B cell (primary cell): ENCODE measurements around the gene PRRG2. TPM values are rescaled to one million over a fixed set of nuclear protein-coding genes. Genes with fewer than 3 reads are reported as not detected.
A peak's percentile ranks its signal among the peaks of the same experiment; 100 is the strongest.

Experiments used
- ATAC-seq: fragments of 200-7000 bp; cut with Tn5 transposase; one replicate; pipeline ENCODE4 v1.10.0; 2021; ENCODE audit warnings: low read depth, mild to moderate bottlenecking, moderate number of reproducible peaks, moderate library complexity
- CTCF ChIA-PET: fragments of 350-600 bp; sonication (Branson Sonifier 250); formaldehyde crosslinking; loops from one replicate; lab custom pipeline; 2021; ENCODE audit warnings: antibody characterized with exemption, inconsistent platforms; lab: Charles Lee
- POLR2A ChIA-PET: fragments of 350-600 bp; sonication (Branson Sonifier 250); formaldehyde crosslinking; loops from one replicate; lab custom pipeline; 2021; ENCODE audit warnings: antibody characterized with exemption; lab: Charles Lee
- DNase-seq: peaks from one replicate; pipeline ENCODE4 v3.0.0; 2013
- H2AFZ ChIP-seq: 2 replicates; pipeline ENCODE4 v1.6.1; 2012; ENCODE audit warnings: mild to moderate bottlenecking, low read depth, low read length; ENCODE audit not compliant: insufficient read depth, poor library complexity, severe bottlenecking
- H3K27ac ChIP-seq, 2 donors: 1 replicate in 1 of 2; 2 replicates in 1 of 2; pipeline ENCODE4 v1.5.1; 2012 to 2013; ENCODE audit warnings: low read length in 2 of 2, mild to moderate bottlenecking in 2 of 2, moderate library complexity in 1 of 2
- H3K27me3 ChIP-seq, 4 experiments: fragments of 200-600 bp in 1 of 4; sonication (generic) in 1 of 4; replicated peaks in 1 of 4; 1 replicate in 2 of 4; 2 replicates in 2 of 4; pipeline versions ENCODE4 v1.6.1 to v1.7.0; 2013 to 2016; ENCODE audit warnings: low read length in 3 of 4, mild to moderate bottlenecking in 2 of 4, mixed read lengths in 1 of 4, moderate library complexity in 1 of 4; ENCODE audit not compliant: insufficient read depth in 4 of 4, control insufficient read depth in 3 of 4; ENCODE audit errors: control extremely low read depth in 1 of 4
- H3K36me3 ChIP-seq, 2 experiments: replicated peaks in 1 of 2; 1 replicate in 1 of 2; 2 replicates in 1 of 2; pipeline versions ENCODE4 v1.6.1 to v1.7.1; 2013; ENCODE audit warnings: low read length in 1 of 2; ENCODE audit not compliant: insufficient read depth in 2 of 2, control insufficient read depth in 1 of 2; ENCODE audit errors: control extremely low read depth in 1 of 2, extremely low read depth in 1 of 2
- H3K4me1 ChIP-seq, 2 donors: fragments of 200-600 bp in 1 of 2; sonication (generic) in 1 of 2; 1 replicate in 1 of 2; 2 replicates in 1 of 2; pipeline versions ENCODE4 v1.5.1 to v1.6.1; 2013 to 2017; ENCODE audit warnings: low read length in 2 of 2; ENCODE audit not compliant: control insufficient read depth in 2 of 2, insufficient read depth in 2 of 2
- H3K4me2 ChIP-seq: replicated peaks from 2 replicates; pipeline ENCODE3; 2012; ENCODE audit warnings: mild to moderate bottlenecking, low read depth, low read length; ENCODE audit not compliant: poor library complexity, severe bottlenecking
- H3K4me3 ChIP-seq, 5 experiments: fragments of 200-600 bp in 1 of 5; sonication (generic) in 1 of 5; 1 replicate in 3 of 5; 2 replicates in 2 of 5; pipeline versions ENCODE4 v1.5.1 to v1.7.0; 2011 to 2016; ENCODE audit warnings: low read length in 4 of 5, mild to moderate bottlenecking in 4 of 5, low read depth in 2 of 5, control low read depth in 1 of 5, moderate library complexity in 1 of 5; ENCODE audit not compliant: insufficient read depth in 1 of 5; ENCODE audit errors: control extremely low read depth in 1 of 5, extremely low read depth in 1 of 5
- H3K79me2 ChIP-seq: fragments of 200-600 bp; sonication (generic); one replicate; pipeline ENCODE4 v1.6.0; 2016; ENCODE audit warnings: low read length; ENCODE audit not compliant: control insufficient read depth, insufficient read depth
- H3K9ac ChIP-seq: fragments of 200-600 bp; sonication (generic); 2 replicates; pipeline ENCODE4 v1.6.1; 2017; ENCODE audit warnings: mild to moderate bottlenecking, low read length, moderate library complexity
- H3K9me3 ChIP-seq, 3 donors: one replicate each; pipeline versions ENCODE4 v1.6.1 to v1.7.1; 2013; ENCODE audit warnings: low read length in 2 of 3; ENCODE audit not compliant: control insufficient read depth in 2 of 3, insufficient read depth in 1 of 3; ENCODE audit errors: control extremely low read depth in 1 of 3
- H4K20me1 ChIP-seq: 2 replicates; pipeline ENCODE4 v1.6.0; 2012; ENCODE audit warnings: mild to moderate bottlenecking, low read length; ENCODE audit not compliant: insufficient read depth, control insufficient read depth, poor library complexity, severe bottlenecking
- H3K27ac Mint-ChIP-seq: one replicate; pipeline ENCODE4 v1.8.0; 2021; ENCODE audit warnings: mixed read lengths
- H3K27me3 Mint-ChIP-seq: one replicate; pipeline ENCODE4 v1.8.0; 2021; ENCODE audit warnings: mixed read lengths
- H3K4me1 Mint-ChIP-seq: one replicate; pipeline ENCODE4 v1.8.0; 2021; ENCODE audit warnings: mixed read lengths
- H3K4me3 Mint-ChIP-seq: one replicate; pipeline ENCODE4 v1.8.0; 2021; ENCODE audit warnings: mixed read lengths
- H3K9me3 Mint-ChIP-seq: one replicate; pipeline ENCODE4 v1.8.0; 2022; ENCODE audit warnings: mixed read lengths; ENCODE audit not compliant: insufficient read depth
- EZH2 ChIP-seq: IDR thresholded peaks from 2 replicates; pipeline ENCODE4 v1.6.1; 2012; ENCODE audit warnings: borderline replicate concordance, low read depth, mild to moderate bottlenecking, moderate library complexity, low read length; ENCODE audit not compliant: insufficient read depth, poor library complexity, severe bottlenecking
- WGBS: methylation state at CpG from one replicate; pipeline ENCODE4 v1.1.5; 2013; ENCODE audit warnings: missing lambda C conversion rate; ENCODE audit not compliant: insufficient coverage; 5-methylcytosine and 5-hydroxymethylcytosine counted together
- intact Hi-C: fragments of 100-400 bp; cut with micrococcal nuclease; formaldehyde crosslinking; loops from one replicate; pipeline ENCODE4 v1.10.0; 2022
- polyA minus RNA-seq: library from RNA; depleted of rRNA, polyadenylated mRNA; stranded (reverse); fragments of >200 nt; gene quantifications from 2 replicates; pipeline ENCODE4 v1.2.3, GENCODE V29; 2012
- polyA plus RNA-seq: library from polyadenylated mRNA; depleted of rRNA; stranded (reverse); fragments of >200 nt; gene quantifications from 2 replicates; pipeline ENCODE4 v1.2.3, GENCODE V29; 2012
- total RNA-seq, 2 donors: library from RNA; stranded (reverse); fragments of 120-200 nt in 1 of 2; gene quantifications; 1 replicate in 1 of 2; 2 replicates in 1 of 2; pipeline versions ENCODE4 v1.2.3 to v1.2.4, GENCODE V29; 2013 to 2022
- TF ChIP-seq, protein P1 (sequence below): fragments of 200-600 bp; IDR thresholded peaks from one replicate; pipeline ENCODE4 v1.8.0; 2022; ENCODE audit warnings: antibody characterized with exemption, mild to moderate bottlenecking

The PRRG2 gene
- total RNA-seq (3.0 and 4.4 TPM in 2 replicates), polyA plus RNA-seq (1.1 TPM in 2 replicates), polyA minus RNA-seq (2.1 and 3.3 TPM in 2 replicates)
- 1.6 TPM for total RNA-seq (2013)

DNA sequence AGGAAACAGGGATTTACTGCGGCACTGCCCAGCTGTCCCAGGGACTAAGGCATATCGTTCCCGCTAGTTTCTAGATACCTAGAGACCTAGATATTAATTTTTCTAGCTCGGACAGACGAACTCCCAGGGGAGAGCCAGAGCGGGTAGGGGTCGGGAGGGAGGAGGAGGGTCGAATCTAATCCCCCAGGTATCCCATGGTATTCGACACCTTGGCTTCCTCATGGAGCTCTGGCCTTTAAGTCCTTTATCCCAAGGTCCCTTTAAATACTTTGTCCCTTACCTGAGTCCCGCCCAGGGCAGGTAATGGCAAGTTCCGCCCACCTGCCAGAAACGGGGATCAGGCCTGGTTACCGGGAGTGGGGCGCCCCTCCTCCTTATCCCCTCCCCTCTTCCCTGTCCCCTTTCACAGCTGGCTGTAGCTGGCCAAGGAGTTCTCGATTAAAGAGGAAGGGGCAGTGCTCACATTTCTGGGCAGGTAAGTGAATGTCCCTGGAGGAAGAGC, at the start of gene PRRG2:
PRRG2 (plus strand) TSS at position 310 of the 502 bp plus-strand sequence. CDS start 1,904 bp downstream, outside the sequence.
- peak within 1 kb of the TSS; percentile 81 for H2AFZ ChIP-seq
- ATAC-seq: no peak
- peaks cover 43% of the 10 kb centered on the region for H3K79me2 ChIP-seq
- peaks cover 16 to 23% of the 10 kb centered on the region in 2 donors for H3K4me1 ChIP-seq
- peak within 1 kb of the TSS; percentile 5 to 74 for H3K27ac ChIP-seq
- peaks cover 0 to 3% of the 10 kb centered on the region in 2 experiments for H3K36me3 ChIP-seq
- peak within 1 kb of the TSS; percentile 86 for H3K9ac ChIP-seq
- WGBS: 69% methylated on average over 5 of the region's 15 CpGs
- intact Hi-C loops: loop anchor here (10.0 kb wide), 1 partner anchor 444 kb away; the partner anchor contains the start of genes VRK3 and ZNF473
- H3K4me3 Mint-ChIP-seq: peak within 1 kb of the TSS; percentile 89
- H3K27me3 Mint-ChIP-seq: no peaks in the 10 kb centered on the region
- DNase-seq: no peak
- peak within 1 kb of the TSS; percentile 88 for H3K27ac Mint-ChIP-seq
- POLR2A ChIA-PET: interaction anchor here (0.8 to 2.4 kb wide), 10 partner anchors 10 to 129 kb away, joined by 3 to 26 read pairs (median 7); partner anchors contain the start of genes ALDH16A1, BCL2L12, IRF3 and PIH1D1
- no peaks in the 10 kb centered on the region for H4K20me1 ChIP-seq
- TF ChIP-seq EZH2: no peak
- TF ChIP-seq, protein P1, sequence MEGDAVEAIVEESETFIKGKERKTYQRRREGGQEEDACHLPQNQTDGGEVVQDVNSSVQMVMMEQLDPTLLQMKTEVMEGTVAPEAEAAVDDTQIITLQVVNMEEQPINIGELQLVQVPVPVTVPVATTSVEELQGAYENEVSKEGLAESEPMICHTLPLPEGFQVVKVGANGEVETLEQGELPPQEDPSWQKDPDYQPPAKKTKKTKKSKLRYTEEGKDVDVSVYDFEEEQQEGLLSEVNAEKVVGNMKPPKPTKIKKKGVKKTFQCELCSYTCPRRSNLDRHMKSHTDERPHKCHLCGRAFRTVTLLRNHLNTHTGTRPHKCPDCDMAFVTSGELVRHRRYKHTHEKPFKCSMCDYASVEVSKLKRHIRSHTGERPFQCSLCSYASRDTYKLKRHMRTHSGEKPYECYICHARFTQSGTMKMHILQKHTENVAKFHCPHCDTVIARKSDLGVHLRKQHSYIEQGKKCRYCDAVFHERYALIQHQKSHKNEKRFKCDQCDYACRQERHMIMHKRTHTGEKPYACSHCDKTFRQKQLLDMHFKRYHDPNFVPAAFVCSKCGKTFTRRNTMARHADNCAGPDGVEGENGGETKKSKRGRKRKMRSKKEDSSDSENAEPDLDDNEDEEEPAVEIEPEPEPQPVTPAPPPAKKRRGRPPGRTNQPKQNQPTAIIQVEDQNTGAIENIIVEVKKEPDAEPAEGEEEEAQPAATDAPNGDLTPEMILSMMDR: no peak
- H3K9me3 Mint-ChIP-seq: no peaks in the 10 kb centered on the region
- peak within 1 kb of the TSS; percentile 61 to 92 (median 87) for H3K4me3 ChIP-seq
- H3K27me3 ChIP-seq: no peaks in the 10 kb centered on the region
- CTCF ChIA-PET: interaction anchor here (0.5 to 2.8 kb wide), 12 partner anchors 10 to 466 kb away, joined by 3 to 28 read pairs (median 4); partner anchors contain the start of genes PRMT1 and PRR12
- peaks cover 0 to 2% (median 0%) of the 10 kb centered on the region in 3 donors for H3K9me3 ChIP-seq
- H3K4me2 ChIP-seq: peak within 1 kb of the TSS; percentile 95
- H3K4me1 Mint-ChIP-seq: peaks cover 29% of the 10 kb centered on the region
